HG03571 (cell line): ENCODE results near the gene GTF2F2.
"Not testable (repeated sequence)": the region's sequence is repeated elsewhere in the genome, so short reads cannot be mapped to it uniquely, and the experiment has no call there.

Experiments used
- ATAC-seq: cut with Tn5 transposase; IDR thresholded peaks from one replicate; pipeline ENCODE4 v1.9.1; 2021; ENCODE audit not compliant: unreplicated experiment

GTF2F2 gene

GRCh38 chr13:45178349-45179162 is 58.2 kb downstream of the GTF2F2 start:
- no peak for ATAC-seq

- no peak for ATAC-seq
These were observed 59.1 kb downstream of the GTF2F2 start for GRCh38 chr13:45179428-45179827.

GRCh38 chr13:45180303-45180702 is 60.0 kb downstream of the GTF2F2 start:
- ATAC-seq, result no peak

GRCh38 chr13:45180713-45181601 is 60.6 kb downstream of the GTF2F2 start:
- no peak for ATAC-seq

- no peak for ATAC-seq
These were observed 64.4 kb downstream of the GTF2F2 start for GRCh38 chr13:45184693-45185092.

- ATAC-seq, result no peak
These were observed 65.0 kb downstream of the GTF2F2 start for GRCh38 chr13:45185286-45185685.

GRCh38 chr13:45189077-45189476 is 68.8 kb downstream of the GTF2F2 start:
- not testable (repeated sequence) for ATAC-seq

GRCh38 chr13:45189511-45189910 is 69.2 kb downstream of the GTF2F2 start:
- not testable (repeated sequence) for ATAC-seq

GRCh38 chr13:45191874-45192273 is 71.6 kb downstream of the GTF2F2 start:
- ATAC-seq, result no peak

GRCh38 chr13:45194081-45194939 is 74.0 kb downstream of the GTF2F2 start:
- no peak for ATAC-seq

- ATAC-seq, result no peak
These were observed 75.1 kb downstream of the GTF2F2 start for GRCh38 chr13:45195421-45195820.

GRCh38 chr13:45196096-45196495 is 75.8 kb downstream of the GTF2F2 start:
- ATAC-seq, result no peak

- ATAC-seq, result no peak
These were observed 76.3 kb downstream of the GTF2F2 start for GRCh38 chr13:45196622-45197021.

GRCh38 chr13:45198041-45198440 is 77.7 kb downstream of the GTF2F2 start:
- no peak for ATAC-seq

GRCh38 chr13:45198924-45199323 is 78.6 kb downstream of the GTF2F2 start:
- no peak for ATAC-seq

- no peak for ATAC-seq
These were observed 79.4 kb downstream of the GTF2F2 start for GRCh38 chr13:45199711-45200110.

- ATAC-seq, result no peak
These were observed 80.5 kb downstream of the GTF2F2 start, which contains the start of gene KCTD4 for GRCh38 chr13:45200701-45201232. Gene KCTD4 (minus strand): TSS chr13:45201045. CDS start chr13:45194567, 6,478 bp downstream.

GRCh38 chr13:45205124-45205523 is 84.8 kb downstream of the GTF2F2 start:
- no peak for ATAC-seq

GRCh38 chr13:45206340-45206739 is 86.0 kb downstream of the GTF2F2 start:
- ATAC-seq, result no peak

- ATAC-seq, result no peak
These were observed 87.0 kb downstream of the GTF2F2 start for GRCh38 chr13:45207319-45207718.

- no peak for ATAC-seq
These were observed 87.8 kb downstream of the GTF2F2 start for GRCh38 chr13:45208132-45208531.
